Nephron progenitor cell (in vitro differentiated cells): ENCODE data around the gene CARD10.
"Not testable (repeated sequence)": the region's sequence is repeated elsewhere in the genome, so short reads cannot be mapped to it uniquely, and the experiment has no call there.

ENCODE experiments used
- DNase-seq: peaks from one replicate; pipeline ENCODE4 v3.0.0; 2021
- H3K27ac Mint-ChIP-seq: 2 replicates; pipeline ENCODE4 v1.8.0; 2021; ENCODE audit warnings: mild to moderate bottlenecking, moderate library complexity, mixed read lengths
- H3K27me3 Mint-ChIP-seq: 2 replicates; pipeline ENCODE4 v1.8.0; 2021; ENCODE audit warnings: mild to moderate bottlenecking, low read depth, mixed read lengths; ENCODE audit not compliant: poor library complexity
- H3K36me3 Mint-ChIP-seq: 2 replicates; pipeline ENCODE4 v1.8.0; 2021; ENCODE audit warnings: low read depth, mixed read lengths
- H3K4me1 Mint-ChIP-seq: 2 replicates; pipeline ENCODE4 v1.8.0; 2021; ENCODE audit warnings: mixed read lengths
- H3K4me3 Mint-ChIP-seq: 2 replicates; pipeline ENCODE4 v1.8.0; 2021; ENCODE audit warnings: mild to moderate bottlenecking, moderate library complexity, mixed read lengths
- H3K9me3 Mint-ChIP-seq: 2 replicates; pipeline ENCODE4 v1.8.0; 2021; ENCODE audit warnings: mild to moderate bottlenecking, moderate library complexity, mixed read lengths
- CTCF ChIP-seq: fragments of 200-600 bp; sonication (generic); IDR thresholded peaks from 2 replicates; pipeline ENCODE4 v1.5.0; 2021; ENCODE audit warnings: antibody characterized with exemption

CARD10 gene

DNA sequence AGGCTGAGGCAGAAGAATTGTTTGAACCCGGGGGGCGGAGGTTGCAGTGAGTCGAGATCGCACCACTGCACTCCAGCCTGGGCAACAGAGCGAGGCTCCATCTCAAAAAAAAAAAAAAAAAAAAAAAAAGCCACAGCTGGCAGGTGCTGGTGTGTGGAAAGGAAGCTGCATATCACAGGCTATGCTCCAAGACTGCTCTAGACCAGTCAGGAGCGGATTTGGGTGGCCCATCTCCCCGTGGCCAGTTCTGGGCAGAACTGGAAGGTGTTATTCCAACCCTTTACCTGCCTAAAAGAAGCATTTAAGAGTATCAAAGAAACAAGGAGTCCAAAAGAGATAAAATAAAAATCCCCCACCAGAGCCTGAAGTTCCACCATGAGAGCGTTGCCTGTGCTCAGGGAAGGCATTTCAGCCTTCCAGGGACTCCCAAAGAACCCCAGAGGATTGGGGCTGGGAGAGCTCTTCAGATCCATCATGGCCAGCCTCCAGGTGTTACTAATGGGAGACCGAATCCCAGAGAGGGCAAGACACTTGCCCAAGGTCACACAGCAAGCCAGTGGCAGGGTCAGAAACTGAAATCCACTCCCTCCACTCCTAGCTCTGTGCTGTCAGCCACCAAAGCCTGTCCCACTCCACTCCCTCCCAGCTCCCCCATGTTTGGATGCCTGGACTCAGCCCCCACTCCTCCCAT lies 47.3 kb downstream of the CARD10 start:
- Mint-ChIP-seq H3K27ac (no peak overlapping the region), H3K9me3 (no peaks in the 10 kb centered on the region), H3K36me3 (no peaks in the 10 kb centered on the region), H3K4me3 (no peak overlapping the region), H3K4me1 (peaks cover 7% of the 10 kb centered on the region), H3K27me3 (peaks cover 32% of the 10 kb centered on the region)
- TF ChIP-seq CTCF, result no peak
- no peak for DNase-seq

DNA sequence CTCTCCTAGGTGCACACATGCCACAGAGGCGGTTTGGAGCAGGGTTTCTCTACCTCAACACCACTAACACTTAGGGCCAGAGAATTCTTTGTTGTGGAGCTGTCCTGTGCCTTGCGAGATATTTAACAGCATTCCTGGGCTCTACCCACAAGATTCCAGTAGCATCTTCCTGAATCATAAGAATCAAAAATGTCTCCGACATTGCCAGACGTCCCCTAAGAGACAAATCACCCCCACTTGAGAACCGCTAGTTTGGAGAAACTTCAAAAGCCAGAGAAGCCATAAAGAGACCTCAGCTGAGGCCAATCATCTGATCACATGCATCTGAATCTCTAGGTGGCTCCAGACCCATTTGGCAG lies 49.1 kb downstream of the CARD10 start:
- TF ChIP-seq CTCF, result no peak
- no peak overlapping the region for H3K27ac Mint-ChIP-seq
- H3K27me3 Mint-ChIP-seq, result peaks cover 30% of the 10 kb centered on the region
- peaks cover 7% of the 10 kb centered on the region for H3K4me1 Mint-ChIP-seq
- no peak for DNase-seq
- H3K36me3 Mint-ChIP-seq, result no peaks in the 10 kb centered on the region
- no peaks in the 10 kb centered on the region for H3K9me3 Mint-ChIP-seq
- H3K4me3 Mint-ChIP-seq, result no peak overlapping the region

- no peaks in the 10 kb centered on the region for H3K36me3 Mint-ChIP-seq
- no peak for TF ChIP-seq CTCF
- H3K4me1 Mint-ChIP-seq, result peaks cover 7% of the 10 kb centered on the region
- peaks cover 31% of the 10 kb centered on the region for H3K27me3 Mint-ChIP-seq
- no peak overlapping the region for H3K4me3 Mint-ChIP-seq
- H3K9me3 Mint-ChIP-seq, result no peaks in the 10 kb centered on the region
- H3K27ac Mint-ChIP-seq, result no peak overlapping the region
- DNase-seq, result no peak
Observed at GRCh38 chr22:37469416-37470086, 49.7 kb downstream of the CARD10 start.

- not testable (repeated sequence) for H3K9me3 Mint-ChIP-seq, H3K36me3 Mint-ChIP-seq, H3K27ac Mint-ChIP-seq, H3K4me3 Mint-ChIP-seq, DNase-seq, H3K4me1 Mint-ChIP-seq
- H3K27me3 Mint-ChIP-seq, result peaks cover 36% of the 10 kb centered on the region
Observed at GRCh38 chr22:37468201-37468695, 51.0 kb downstream of the CARD10 start.

DNA sequence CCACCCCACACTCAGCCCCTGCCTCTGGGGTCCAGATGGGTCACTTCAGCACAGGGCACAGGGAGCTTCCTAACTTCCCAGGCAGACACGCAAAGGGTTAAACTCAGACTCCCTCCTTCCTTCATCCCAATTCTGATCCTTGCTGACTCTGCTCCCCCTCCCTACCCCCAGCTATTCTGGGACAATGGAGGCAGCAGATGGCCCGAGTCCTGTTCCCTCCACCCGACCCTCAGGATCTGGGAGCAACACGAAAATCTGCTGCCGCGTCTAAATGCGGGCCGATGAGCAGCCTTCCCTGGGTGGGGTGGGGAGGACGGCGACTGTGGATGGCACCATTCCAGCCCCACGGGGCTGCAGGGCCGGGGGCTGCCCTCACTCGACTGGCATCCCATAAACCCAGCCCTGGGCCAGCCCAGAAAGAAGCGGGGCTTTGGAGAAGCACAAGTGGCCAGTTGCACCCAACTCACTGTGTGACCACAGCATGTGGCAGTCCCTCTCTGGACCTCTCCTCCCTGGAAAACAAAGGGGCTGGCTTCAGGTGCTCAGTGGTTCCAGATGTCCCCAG lies 51.7 kb downstream of the CARD10 start:
- peaks cover 36% of the 10 kb centered on the region for H3K27me3 Mint-ChIP-seq
- H3K4me1 Mint-ChIP-seq, result peaks cover 7% of the 10 kb centered on the region
- H3K27ac Mint-ChIP-seq, result no peak overlapping the region
- no peaks in the 10 kb centered on the region for H3K36me3 Mint-ChIP-seq
- no peak for DNase-seq
- TF ChIP-seq CTCF, result no peak
- H3K4me3 Mint-ChIP-seq, result no peak overlapping the region
- no peaks in the 10 kb centered on the region for H3K9me3 Mint-ChIP-seq

DNA sequence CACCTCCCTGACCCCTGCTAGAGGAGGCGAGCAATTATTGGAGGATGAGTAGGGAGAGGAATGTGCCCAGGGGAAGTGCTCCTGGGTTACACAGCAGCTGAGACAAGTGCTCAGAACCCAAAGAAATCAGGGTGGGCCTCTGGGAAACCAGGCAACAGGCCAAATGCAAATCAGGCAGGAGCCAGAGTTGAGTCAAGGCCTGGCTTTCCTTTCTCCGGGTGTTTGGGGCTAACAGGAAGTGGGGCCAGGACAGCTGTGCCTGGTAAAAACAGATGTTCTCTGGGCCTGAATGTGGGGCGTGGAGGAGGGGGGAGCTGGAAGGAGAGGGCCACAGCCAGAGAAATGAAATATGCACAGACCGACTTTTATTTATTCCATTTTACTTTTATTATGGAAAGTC lies 55.0 kb downstream of the CARD10 start:
- Mint-ChIP-seq H3K27ac (no peak overlapping the region), H3K9me3 (no peaks in the 10 kb centered on the region), H3K4me1 (no peaks in the 10 kb centered on the region), H3K27me3 (peaks cover 48% of the 10 kb centered on the region), H3K4me3 (no peak overlapping the region), H3K36me3 (no peaks in the 10 kb centered on the region)
- DNase-seq, result no peak
- TF ChIP-seq CTCF, result no peak
